HepG2 (cell line): ENCODE data around the gene NEU1. TPM values are rescaled to one million over a fixed set of nuclear protein-coding genes. Genes with fewer than 3 reads are reported as not detected.
"Not testable (repeated sequence)": the region's sequence is repeated elsewhere in the genome, so short reads cannot be mapped to it uniquely, and the experiment has no call there.

Experiments
- ATAC-seq: fragments of 200-7000 bp; cut with Tn5 transposase; 3 replicates; pipeline ENCODE4 v1.9.1; 2020; ENCODE audit warnings: mild to moderate bottlenecking, moderate library complexity
- BruUV-seq: library from RNA; stranded (reverse); fragments of 400-500 nt; replicated peaks from 2 replicates; lab custom pipeline; 2021; lab: Mats Ljungman, UMichigan
- CTCF ChIA-PET: fragments of 300-600 bp; formaldehyde crosslinking; extraction: SDS; loops from one replicate; lab custom pipeline; 2021; ENCODE audit warnings: low total read pairs, inconsistent platforms, low intra/inter-chr PET ratio; lab: Yijun Ruan, JAX
- POLR2A ChIA-PET: fragments of 350-600 bp; sonication (Branson Sonifier 250); formaldehyde crosslinking; loops from one replicate; lab custom pipeline; 2020; ENCODE audit warnings: antibody characterized with exemption, inconsistent platforms; lab: Yijun Ruan, JAX
- DNase-seq: peaks from one replicate; pipeline ENCODE4 v3.0.0-alpha.2; 2015; ENCODE audit warnings: low spot score
- FAIRE-seq: peaks from 3 replicates; lab custom pipeline; 2011; peaks lifted over from hg19 to GRCh38; lab: Jason Lieb, UNC
- H2AFZ ChIP-seq: one replicate; pipeline ENCODE4 v1.6.1; 2011; ENCODE audit warnings: low read length, inconsistent platforms
- H3K27ac ChIP-seq: fragments of 300-600 bp; 3 replicates; pipeline ENCODE4 v1.8.0; 2011; ENCODE audit warnings: mixed run types, mild to moderate bottlenecking, mixed read lengths, low read length, inconsistent platforms; ENCODE audit not compliant: insufficient read depth; ENCODE audit errors: extremely low read length
- H3K27me3 ChIP-seq, 2 experiments: fragments of 200-600 bp in 1 of 2; 2 replicates in 1 of 2; 3 replicates in 1 of 2; pipeline versions ENCODE4 v1.6.0 to v1.8.0; 2011; ENCODE audit warnings: low read length in 2 of 2, mild to moderate bottlenecking in 2 of 2, moderate library complexity in 2 of 2, inconsistent platforms in 1 of 2; ENCODE audit not compliant: insufficient read depth in 2 of 2, control insufficient read depth in 1 of 2
- H3K36me3 ChIP-seq, 2 experiments: fragments of 200-600 bp in 1 of 2; replicated peaks in 1 of 2; 2 replicates in 1 of 2; 3 replicates in 1 of 2; pipeline versions ENCODE4 v1.5.1 to v1.8.0; 2011; ENCODE audit warnings: low read length in 2 of 2, inconsistent platforms in 1 of 2; ENCODE audit not compliant: insufficient read depth in 2 of 2, control insufficient read depth in 1 of 2
- H3K4me1 ChIP-seq: 2 replicates; pipeline ENCODE4 v1.5.1; 2012; ENCODE audit warnings: low read length, inconsistent platforms; ENCODE audit not compliant: insufficient read depth
- H3K4me2 ChIP-seq: 2 replicates; pipeline ENCODE4 v1.6.0; 2011; ENCODE audit warnings: low read depth, low read length, inconsistent platforms
- H3K4me3 ChIP-seq, 3 experiments: fragments of 200-600 bp in 1 of 3; sonication (generic), shearing (Covaris generic) in 1 of 3; replicated peaks in 1 of 3; 2 replicates each; pipeline ENCODE4 v1.5.1; 2011 to 2016; ENCODE audit warnings: low read length in 3 of 3, inconsistent platforms in 2 of 3, low read depth in 2 of 3, mild to moderate bottlenecking in 2 of 3, control low read depth in 1 of 3, mixed read lengths in 1 of 3; ENCODE audit not compliant: insufficient read depth in 1 of 3
- H3K79me2 ChIP-seq: one replicate; pipeline ENCODE4 v1.6.1; 2011; ENCODE audit warnings: low read length, inconsistent platforms; ENCODE audit not compliant: insufficient read depth
- H3K9ac ChIP-seq: 2 replicates; pipeline ENCODE4 v1.6.0; 2011; ENCODE audit warnings: mild to moderate bottlenecking, low read depth, low read length, inconsistent platforms; ENCODE audit not compliant: insufficient read depth
- H3K9me3 ChIP-seq: 2 replicates; pipeline ENCODE4 v1.5.1; 2012; ENCODE audit warnings: mild to moderate bottlenecking, low read length
- H4K20me1 ChIP-seq: 2 replicates; pipeline ENCODE4 v1.6.0; 2011; ENCODE audit warnings: inconsistent platforms, mild to moderate bottlenecking, low read length, moderate library complexity; ENCODE audit not compliant: insufficient read depth
- LRRFIP1 ChIP-seq: sonication (generic); formaldehyde crosslinking; conservative IDR thresholded peaks from 2 replicates; pipeline ENCODE4 v1.4.0; 2020; ENCODE audit warnings: missing genetic modification reagents
- ZC3H4 ChIP-seq: sonication (generic); formaldehyde crosslinking; IDR thresholded peaks from 2 replicates; pipeline ENCODE4 v1.4.0; 2020; ENCODE audit warnings: missing genetic modification reagents, borderline replicate concordance
- WGBS: methylation state at CpG from one replicate; pipeline ENCODE4 v1.1.6; 2017; ENCODE audit warnings: low lambda C conversion rate; 5-methylcytosine and 5-hydroxymethylcytosine counted together
- in situ Hi-C: cut with HindIII; loops from 2 replicates; pipeline ENCODE4 v1.10.0; 2017; ENCODE audit warnings: low pct_unique_long_range_greater_than_20kb; ENCODE audit not compliant: extremely low pct_ligation_motif_present
- intact Hi-C: fragments of 100-400 bp; cut with micrococcal nuclease; formaldehyde crosslinking; loops from one replicate; pipeline ENCODE4 v1.10.0; 2022; ENCODE audit not compliant: unreplicated experiment
- polyA plus RNA-seq, 8 experiments: library from polyadenylated mRNA; depleted of rRNA in 3 of 8; stranded (reverse) in 7 of 8; unstranded in 1 of 8; fragments of >200 nt; fragmentation: Illumina TruSeq in 4 of 8; extraction: Trizol in 4 of 8; gene quantifications; 2 replicates each; pipeline versions ENCODE4 v1.2.1 to v1.2.3, GENCODE V29; 2011 to 2016; ENCODE audit warnings: low read depth in 4 of 8, missing spikeins in 1 of 8, mixed read lengths in 1 of 8; ENCODE audit not compliant: insufficient read depth in 1 of 8
- total RNA-seq, 5 experiments: library from RNA; depleted of rRNA; stranded (reverse); fragments of >200 nt; fragmentation: Illumina TruSeq; extraction: Trizol; gene quantifications; 2 replicates each; pipeline ENCODE4 v1.2.3, GENCODE V29; 2016; ENCODE audit warnings: low read depth in 1 of 5

The NEU1 gene
- total and polyA plus RNA-seq, 2 of the 13 experiments (the other 11 are each of a cell fraction or from before 2014, with no cell fraction given): 215 to 297 TPM

- TF ChIP-seq LRRFIP1 (no peak), ZC3H4 (CRISPR knock-in tag) (no peak)
Measured at GRCh38 chr6:31825553-31825952, 37.1 kb downstream of the NEU1 start (continued).

GRCh38 chr6:31823592-31824196, 38.9 kb downstream of the NEU1 start:
- in situ Hi-C loops, H2AFZ ChIP-seq, H3K4me3 ChIP-seq, H3K9me3 ChIP-seq, ATAC-seq, H3K36me3 ChIP-seq, H3K9ac ChIP-seq, H3K4me2 ChIP-seq, DNase-seq, CTCF ChIA-PET, H3K27me3 ChIP-seq, FAIRE-seq, H4K20me1 ChIP-seq, BruUV-seq: not testable (repeated sequence)
- peaks cover 15% of the 10 kb centered on the region for H3K79me2 ChIP-seq
- POLR2A ChIA-PET: interaction anchor here (0.9 to 6.9 kb wide), 7 partner anchors 8 to 129 kb away, joined by 3 to 66 read pairs (median 14); partner anchors contain the start of genes CLIC1, LSM2, MSH5 and VARS1
- peak overlapping the region; percentile 12 for H3K27ac ChIP-seq
- WGBS: 96% methylated on average over 9 of the region's 9 CpGs
- H3K4me1 ChIP-seq: peaks cover 58% of the 10 kb centered on the region
- intact Hi-C loops: loop anchor here (2.0 kb wide), 1 partner anchor 143 kb away; the partner anchor contains the start of gene LY6G5C
